Measurements from ENCODE around the gene KMO. TPM values are rescaled to one million over a fixed set of nuclear protein-coding genes. Genes with fewer than 3 reads are reported as not detected.

The KMO gene
- total RNA-seq, 1 experiment from 2014 or later = not detected

GRCh38 chr1:241642593-241642944 is 110.4 kb downstream of the KMO start (continued):
- TF ChIP-seq USF2 (CRISPR knock-in tag; IDR thresholded peaks at IDR 0.05) (no peak), SOX15 (CRISPR knock-in tag; IDR thresholded peaks at IDR 0.05) (no peak)

- peaks cover 18% of the 10 kb centered on the region for H3K27me3 Mint-ChIP-seq (ENCODE audit: low read depth)
- no peak overlapping the region for H3K27ac Mint-ChIP-seq
- peaks cover 25% of the 10 kb centered on the region for H3K9me3 Mint-ChIP-seq
- TF ChIP-seq USF1 (CRISPR knock-in tag; IDR thresholded peaks at IDR 0.05) (no peak), ZBTB43 (CRISPR knock-in tag; IDR thresholded peaks at IDR 0.05) (no peak), NFE2L1 (CRISPR knock-in tag; IDR thresholded peaks at IDR 0.05) (no peak), FOXK1 (CRISPR knock-in tag; IDR thresholded peaks at IDR 0.05) (no peak), TCF7 (CRISPR knock-in tag; IDR thresholded peaks at IDR 0.05; ENCODE audit: low read depth) (no peak), NR2C2 (CRISPR knock-in tag; IDR thresholded peaks at IDR 0.05) (no peak), RELA (CRISPR knock-in tag; IDR thresholded peaks at IDR 0.05; ENCODE audit: borderline replicate concordance) (no peak), ZNF281 (CRISPR knock-in tag; IDR thresholded peaks at IDR 0.05) (no peak)
- ChIA-PET POLR2A (no interaction called here), CTCF (interaction anchor here (1.6 kb wide), 1 partner anchor 33 kb away, joined by 4 read pairs; no protein-coding TSS in a partner anchor)
- no peak for ATAC-seq
- H3K36me3 Mint-ChIP-seq = peaks cover 25% of the 10 kb centered on the region
- DNase-seq (ENCODE audit: low spot score) = no peak
- no peak overlapping the region for H3K4me3 Mint-ChIP-seq
- peaks cover 18% of the 10 kb centered on the region for H3K4me1 Mint-ChIP-seq
Observed at GRCh38 chr1:241644259-241644658, 112.1 kb downstream of the KMO start.

GRCh38 chr1:241645199-241645598 is 113.0 kb downstream of the KMO start:
- POLR2A ChIA-PET = interaction anchor here (1.0 kb wide), 1 partner anchor 9 kb away, joined by 3 read pairs; no protein-coding TSS in a partner anchor
- H3K27me3 Mint-ChIP-seq (ENCODE audit: low read depth) = peaks cover 18% of the 10 kb centered on the region
- ATAC-seq = peak; percentile 23

More at GRCh38 chr1:241645199-241645598, 113.0 kb downstream of the KMO start:
- CTCF ChIA-PET = interaction anchor here (1.6 kb wide), 1 partner anchor 34 kb away, joined by 4 read pairs; no protein-coding TSS in a partner anchor
- Mint-ChIP-seq H3K4me3 (no peak overlapping the region), H3K9me3 (peaks cover 25% of the 10 kb centered on the region), H3K27ac (peak overlapping the region; percentile 19; the same call in 1 of the 2 replicates), H3K36me3 (peaks cover 25% of the 10 kb centered on the region), H3K4me1 (peaks cover 20% of the 10 kb centered on the region)
- DNase-seq (ENCODE audit: low spot score) = no peak
- TF ChIP-seq ZNF532 (CRISPR knock-in tag; IDR thresholded peaks at IDR 0.05; ENCODE audit: borderline replicate concordance) = no peak
- no peak for TF ChIP-seq CREB1 (CRISPR knock-in tag; IDR thresholded peaks at IDR 0.05)
- TF ChIP-seq PRRX2 (CRISPR knock-in tag; IDR thresholded peaks at IDR 0.05) = no peak
- no peak for TF ChIP-seq ZSCAN18 (CRISPR knock-in tag; IDR thresholded peaks at IDR 0.05)
- no peak for TF ChIP-seq IRF1 (CRISPR knock-in tag; IDR thresholded peaks at IDR 0.05)
- no peak for TF ChIP-seq FOXJ3 (CRISPR knock-in tag; IDR thresholded peaks at IDR 0.05; ENCODE audit: borderline replicate concordance)
- TF ChIP-seq MAX (CRISPR knock-in tag; IDR thresholded peaks at IDR 0.05) = no peak
- TF ChIP-seq NR1H2 (CRISPR knock-in tag; IDR thresholded peaks at IDR 0.05) = no peak
- TF ChIP-seq ZNF416 (CRISPR knock-in tag; IDR thresholded peaks at IDR 0.05) = no peak
- TF ChIP-seq ZNF512 (CRISPR knock-in tag; IDR thresholded peaks at IDR 0.05; ENCODE audit: borderline replicate concordance) = no peak

All from WTC11 (cell line).